H1 (cell line): ENCODE results near the gene SENP2. TPM values are rescaled to one million over a fixed set of nuclear protein-coding genes. Genes with fewer than 3 reads are reported as not detected.

Source experiments
- CTCF ChIA-PET: fragments of 300-600 bp; sonication (Branson Sonifier 250); formaldehyde crosslinking; loops from one replicate; lab custom pipeline; 2021; ENCODE audit not compliant: partially characterized antibody; lab: Charles Lee
- POLR2A ChIA-PET: fragments of 300-600 bp; sonication (Branson Sonifier 250); formaldehyde crosslinking; loops from one replicate; lab custom pipeline; 2021; ENCODE audit warnings: inconsistent platforms; ENCODE audit not compliant: partially characterized antibody; lab: Charles Lee
- DNase-seq, 2 experiments: peaks; one replicate each; pipeline versions ENCODE4 v3.0.0 to v3.0.0-alpha.2; 2010 to 2022; ENCODE audit warnings: low spot score in 2 of 2, low read depth in 1 of 2, mixed read lengths in 1 of 2
- FAIRE-seq: peaks from 2 replicates; lab custom pipeline; 2011; peaks lifted over from hg19 to GRCh38; lab: Jason Lieb, UNC
- H2AFZ ChIP-seq: 2 replicates; pipeline ENCODE4 v1.8.1; 2012; ENCODE audit warnings: low read length, inconsistent platforms
- H2AK5ac ChIP-seq: 2 replicates; pipeline ENCODE4 v1.6.1; 2013; ENCODE audit warnings: low read depth, low read length
- H2BK120ac ChIP-seq: replicated peaks from 2 replicates; pipeline ENCODE3; 2013; ENCODE audit warnings: low read depth, low read length, inconsistent platforms
- H2BK12ac ChIP-seq: 2 replicates; pipeline ENCODE4 v1.6.1; 2013; ENCODE audit warnings: low read depth, low read length
- H2BK15ac ChIP-seq: 2 replicates; pipeline ENCODE4 v1.6.1; 2013; ENCODE audit warnings: low read length
- H2BK20ac ChIP-seq: 2 replicates; pipeline ENCODE4 v1.6.1; 2013; ENCODE audit warnings: low read length
- H2BK5ac ChIP-seq: 2 replicates; pipeline ENCODE4 v1.6.1; 2013; ENCODE audit warnings: low read depth, low read length
- H3K14ac ChIP-seq: 2 replicates; pipeline ENCODE4 v1.6.1; 2013; ENCODE audit warnings: inconsistent platforms; ENCODE audit not compliant: insufficient read length
- H3K18ac ChIP-seq: 2 replicates; pipeline ENCODE4 v1.6.1; 2013; ENCODE audit warnings: low read length; ENCODE audit errors: extremely low read depth
- H3K23ac ChIP-seq: 2 replicates; pipeline ENCODE4 v1.6.1; 2013; ENCODE audit warnings: inconsistent platforms; ENCODE audit not compliant: insufficient read length
- H3K23me2 ChIP-seq: 2 replicates; pipeline ENCODE4 v1.6.1; 2013; ENCODE audit warnings: low read depth, low read length
- H3K27ac ChIP-seq: 2 replicates; pipeline ENCODE4 v1.6.1; 2011; ENCODE audit warnings: low read depth, low read length, inconsistent platforms
- H3K27me3 ChIP-seq, 4 experiments: replicated peaks in 1 of 4; 1 replicate in 1 of 4; 2 replicates in 3 of 4; pipeline versions ENCODE4 v1.6.1 to v1.8.1; 2011 to 2013; ENCODE audit warnings: low read length in 3 of 4, mild to moderate bottlenecking in 3 of 4, inconsistent platforms in 2 of 4, mixed read lengths in 2 of 4, moderate library complexity in 1 of 4; ENCODE audit not compliant: control insufficient read depth in 3 of 4, insufficient read depth in 3 of 4; ENCODE audit errors: extremely low read depth in 1 of 4
- H3K36me3 ChIP-seq, 4 experiments: 2 replicates each; pipeline versions ENCODE4 v1.6.1 to v1.8.1; 2011 to 2013; ENCODE audit warnings: mild to moderate bottlenecking in 4 of 4, low read length in 3 of 4, moderate library complexity in 2 of 4, control low read depth in 1 of 4, inconsistent platforms in 1 of 4; ENCODE audit not compliant: insufficient read depth in 4 of 4, control insufficient read depth in 2 of 4
- H3K4ac ChIP-seq: replicated peaks from 2 replicates; pipeline ENCODE3; 2013; ENCODE audit warnings: low read length, low read depth, mixed read lengths, inconsistent platforms; ENCODE audit not compliant: insufficient read length
- H3K4me1 ChIP-seq, 4 experiments: replicated peaks in 1 of 4; 1 replicate in 1 of 4; 2 replicates in 3 of 4; pipeline versions ENCODE4 v1.6.1 to v1.8.1; 2011 to 2013; ENCODE audit warnings: low read length in 3 of 4, inconsistent platforms in 2 of 4, mixed read lengths in 1 of 4; ENCODE audit not compliant: insufficient read depth in 4 of 4, control insufficient read depth in 3 of 4
- H3K4me2 ChIP-seq, 2 experiments: 2 replicates each; pipeline versions ENCODE4 v1.6.1 to v1.8.1; 2011 to 2013; ENCODE audit warnings: low read depth in 2 of 2, low read length in 2 of 2, control low read depth in 1 of 2, inconsistent platforms in 1 of 2, mild to moderate bottlenecking in 1 of 2; ENCODE audit not compliant: insufficient read depth in 1 of 2
- H3K4me3 ChIP-seq, 4 experiments: fragments of 200-600, 300-600 bp in 1 of 4; sonication (generic), shearing (Covaris generic), sonication (Bioruptor Twin) in 1 of 4; 2 replicates each; pipeline versions ENCODE4 v1.5.1 to v1.8.1; 2011 to 2016; ENCODE audit warnings: low read length in 4 of 4, low read depth in 3 of 4, control low read depth in 2 of 4, inconsistent platforms in 2 of 4, mild to moderate bottlenecking in 2 of 4, mixed read lengths in 1 of 4, moderate library complexity in 1 of 4; ENCODE audit not compliant: insufficient read depth in 2 of 4; ENCODE audit errors: extremely low read depth in 1 of 4
- H3K56ac ChIP-seq: replicated peaks from 2 replicates; pipeline ENCODE3; 2013; ENCODE audit warnings: low read depth, mild to moderate bottlenecking, mixed read lengths, low read length, inconsistent platforms; ENCODE audit not compliant: insufficient read length
- H3K79me1 ChIP-seq: 2 replicates; pipeline ENCODE4 v1.6.1; 2013; ENCODE audit warnings: low read depth, low read length, control low read depth
- H3K79me2 ChIP-seq, 2 experiments: 2 replicates each; pipeline versions ENCODE4 v1.6.1 to v1.8.1; 2012 to 2013; ENCODE audit warnings: low read length in 2 of 2, mild to moderate bottlenecking in 2 of 2, inconsistent platforms in 1 of 2; ENCODE audit not compliant: insufficient read depth in 2 of 2, control insufficient read depth in 1 of 2
- H3K9ac ChIP-seq, 4 experiments: replicated peaks in 1 of 4; 1 replicate in 1 of 4; 2 replicates in 3 of 4; pipeline versions ENCODE4 v1.6.1 to v1.8.1; 2011 to 2013; ENCODE audit warnings: low read depth in 3 of 4, low read length in 3 of 4, control low read depth in 2 of 4, mild to moderate bottlenecking in 2 of 4, moderate library complexity in 2 of 4, inconsistent platforms in 1 of 4; ENCODE audit errors: extremely low read depth in 1 of 4
- H3K9me3 ChIP-seq, 2 experiments: 2 replicates each; pipeline versions ENCODE4 v1.6.1 to v1.8.1; 2012 to 2013; ENCODE audit warnings: mild to moderate bottlenecking in 2 of 2, moderate library complexity in 2 of 2, control low read depth in 1 of 2, inconsistent platforms in 1 of 2, low read depth in 1 of 2, low read length in 1 of 2, mixed read lengths in 1 of 2; ENCODE audit not compliant: insufficient read depth in 2 of 2
- H4K20me1 ChIP-seq, 2 experiments: replicated peaks in 1 of 2; 2 replicates each; pipeline versions ENCODE3 to v1.8.1; 2011 to 2013; ENCODE audit warnings: inconsistent platforms in 2 of 2, low read length in 2 of 2, mild to moderate bottlenecking in 1 of 2; ENCODE audit not compliant: insufficient read depth in 2 of 2, control insufficient read depth in 1 of 2
- H4K5ac ChIP-seq: 2 replicates; pipeline ENCODE4 v1.6.1; 2013; ENCODE audit warnings: low read length, low read depth, mixed read lengths, inconsistent platforms; ENCODE audit not compliant: insufficient read length
- H4K8ac ChIP-seq: 2 replicates; pipeline ENCODE4 v1.8.0; 2013; ENCODE audit warnings: mild to moderate bottlenecking, moderate library complexity, low read length, inconsistent platforms; ENCODE audit not compliant: insufficient read depth; ENCODE audit errors: extremely low read depth
- H4K91ac ChIP-seq: replicated peaks from 2 replicates; pipeline ENCODE3; 2013; ENCODE audit warnings: low read length, mixed read lengths, inconsistent platforms; ENCODE audit not compliant: insufficient read length
- BCL11A ChIP-seq, 2 experiments: IDR thresholded peaks; one replicate each; pipeline ENCODE4 v1.6.1; 2011; ENCODE audit warnings: low read depth in 2 of 2, low read length in 2 of 2, mild to moderate bottlenecking in 2 of 2
- CEBPB ChIP-seq: IDR thresholded peaks from 2 replicates; pipeline ENCODE4 v1.6.1; 2012; ENCODE audit warnings: low read depth, low read length
- EP300 ChIP-seq, 2 experiments: IDR thresholded peaks; 1 replicate in 1 of 2; 2 replicates in 1 of 2; pipeline ENCODE4 v1.6.1; 2011 to 2012; ENCODE audit warnings: low read depth in 2 of 2, low read length in 2 of 2, mild to moderate bottlenecking in 2 of 2, borderline replicate concordance in 1 of 2, inconsistent platforms in 1 of 2, moderate library complexity in 1 of 2
- SP4 ChIP-seq: IDR thresholded peaks from 2 replicates; pipeline ENCODE4 v1.6.1; 2012; ENCODE audit warnings: low read length, inconsistent platforms
- WGBS, 2 experiments: shearing (Covaris generic) in 1 of 2; methylation state at CpG; one replicate each; pipeline versions ENCODE4 v1.1.6 to v1.1.7; 2013 to 2015; ENCODE audit warnings: low lambda C conversion rate in 2 of 2, mixed read lengths in 2 of 2, inconsistent platforms in 1 of 2, low coverage in 1 of 2, missing lambda C conversion rate in 1 of 2; ENCODE audit not compliant: insufficient replicate concordance in 2 of 2, insufficient coverage in 1 of 2, insufficient read length in 1 of 2; ENCODE audit errors: extremely low coverage in 1 of 2, missing lambda C conversion rate in 1 of 2; 5-methylcytosine and 5-hydroxymethylcytosine counted together
- polyA plus RNA-seq, 7 experiments: library from polyadenylated mRNA; depleted of rRNA in 3 of 7; stranded (reverse) in 5 of 7; unstranded in 2 of 7; fragments of >200 nt in 5 of 7; fragments of 200-250 nt in 2 of 7; gene quantifications; 1 replicate in 5 of 7; 2 replicates in 1 of 7; 4 replicates in 1 of 7; pipeline versions ENCODE4 v1.2.1 to v1.2.3, GENCODE V29; 2011 to 2013; ENCODE audit warnings: missing spikeins in 2 of 7, mixed read lengths in 2 of 7
- total RNA-seq: library from RNA; stranded (reverse); fragmentation: NEBNext Ultra II Directional; extraction: Animal tissue kit (Norgen Biotek cat#: 25700); gene quantifications from 2 replicates; pipeline ENCODE4 v1.2.1, GENCODE V29; 2021
- TF ChIP-seq, protein P1 (sequence below), 3 experiments: IDR thresholded peaks; 1 replicate in 2 of 3; 2 replicates in 1 of 3; pipeline versions ENCODE4 v1.5.1 to v1.6.1; 2011; ENCODE audit warnings: low read length in 3 of 3, mild to moderate bottlenecking in 3 of 3, inconsistent platforms in 2 of 3, low read depth in 1 of 3, moderate library complexity in 1 of 3; ENCODE audit not compliant: insufficient read depth in 1 of 3; ENCODE audit errors: control extremely low read depth in 1 of 3

The SENP2 gene
- total and polyA plus RNA-seq, 2 of the 8 experiments (the other 6 are each of a cell fraction or from before 2014, with no cell fraction given): 25.2 to 69.3 TPM

DNA sequence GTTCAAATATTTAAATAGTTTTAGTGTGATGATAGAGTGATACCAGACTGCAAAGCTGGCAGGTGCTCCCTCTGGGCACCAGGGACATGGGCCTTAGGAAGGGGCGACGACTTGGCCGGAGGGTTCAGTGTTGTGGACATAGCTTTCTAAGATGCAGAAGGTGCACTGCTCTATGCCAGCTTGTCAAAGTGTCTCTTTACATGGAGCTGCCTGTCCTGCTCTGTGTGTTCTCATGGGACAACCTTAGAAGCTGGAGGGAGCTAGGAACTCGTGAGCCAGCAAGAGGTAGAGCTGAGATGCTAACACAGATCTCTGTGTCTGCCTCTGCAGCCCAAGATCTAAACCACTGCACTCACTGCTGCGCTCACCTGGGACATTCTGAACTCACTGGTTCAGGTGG, 77.8 kb downstream of the SENP2 start:
- peaks cover 0 to 14% (median 5%) of the 10 kb centered on the region in 4 experiments; a peak in 3 of 8 replicates for H3K36me3 ChIP-seq
- no peak overlapping the region for H2BK15ac ChIP-seq
- no peak overlapping the region for H3K4me2 ChIP-seq
- no peak overlapping the region for H2BK12ac ChIP-seq
- H4K8ac ChIP-seq: no peak overlapping the region
- no peak overlapping the region for H2BK20ac ChIP-seq
- H3K9me3 ChIP-seq: no peaks in the 10 kb centered on the region
- ChIA-PET CTCF (interaction anchor here (0.5 to 1.9 kb wide), 7 partner anchors 14 to 242 kb away, joined by 3 to 7 read pairs (median 3); no protein-coding TSS in a partner anchor), POLR2A (no interaction called here)
- no peaks in the 10 kb centered on the region for H3K23me2 ChIP-seq
- no peak overlapping the region for H3K14ac ChIP-seq
- no peak overlapping the region for H3K4me3 ChIP-seq
- no peak overlapping the region for H3K9ac ChIP-seq
- no peak overlapping the region for H3K23ac ChIP-seq
- no peak overlapping the region for H3K56ac ChIP-seq
- no peak overlapping the region for H3K4ac ChIP-seq
- no peak overlapping the region for H2AFZ ChIP-seq
- 84% methylated on average over 5 of the region's 5 CpGs; no CpG with 5 or more reads in 1 of the 2 experiments for WGBS, 2 experiments
- H3K79me2 ChIP-seq: no peaks in the 10 kb centered on the region
- H3K4me1 ChIP-seq: peaks cover 0 to 3% (median under 1%) of the 10 kb centered on the region in 4 experiments; a peak in 3 of 7 replicates
- no peak overlapping the region for H2BK120ac ChIP-seq
- H3K27ac ChIP-seq: no peak overlapping the region
- FAIRE-seq (no peak), DNase-seq (no peak)
- no peak overlapping the region for H3K18ac ChIP-seq
- peaks cover 0 to 3% of the 10 kb centered on the region in 2 experiments for H4K20me1 ChIP-seq
- no peaks in the 10 kb centered on the region for H3K79me1 ChIP-seq
- H4K5ac ChIP-seq: no peak overlapping the region
- no peak overlapping the region for H2AK5ac ChIP-seq
- no peaks in the 10 kb centered on the region for H3K27me3 ChIP-seq
- H4K91ac ChIP-seq: no peak overlapping the region
- H2BK5ac ChIP-seq: no peak overlapping the region
- TF ChIP-seq CEBPB (no peak), BCL11A (IDR thresholded peaks at IDR 0.05; ENCODE audit: low read depth in 2 of 2, low read length in 2 of 2) (no peak), EP300 (IDR thresholded peaks at IDR 0.05; ENCODE audit: borderline replicate concordance in 1 of 2, low read depth in 2 of 2, low read length in 2 of 2) (no peak), SP4 (no peak)
- TF ChIP-seq, protein P1, sequence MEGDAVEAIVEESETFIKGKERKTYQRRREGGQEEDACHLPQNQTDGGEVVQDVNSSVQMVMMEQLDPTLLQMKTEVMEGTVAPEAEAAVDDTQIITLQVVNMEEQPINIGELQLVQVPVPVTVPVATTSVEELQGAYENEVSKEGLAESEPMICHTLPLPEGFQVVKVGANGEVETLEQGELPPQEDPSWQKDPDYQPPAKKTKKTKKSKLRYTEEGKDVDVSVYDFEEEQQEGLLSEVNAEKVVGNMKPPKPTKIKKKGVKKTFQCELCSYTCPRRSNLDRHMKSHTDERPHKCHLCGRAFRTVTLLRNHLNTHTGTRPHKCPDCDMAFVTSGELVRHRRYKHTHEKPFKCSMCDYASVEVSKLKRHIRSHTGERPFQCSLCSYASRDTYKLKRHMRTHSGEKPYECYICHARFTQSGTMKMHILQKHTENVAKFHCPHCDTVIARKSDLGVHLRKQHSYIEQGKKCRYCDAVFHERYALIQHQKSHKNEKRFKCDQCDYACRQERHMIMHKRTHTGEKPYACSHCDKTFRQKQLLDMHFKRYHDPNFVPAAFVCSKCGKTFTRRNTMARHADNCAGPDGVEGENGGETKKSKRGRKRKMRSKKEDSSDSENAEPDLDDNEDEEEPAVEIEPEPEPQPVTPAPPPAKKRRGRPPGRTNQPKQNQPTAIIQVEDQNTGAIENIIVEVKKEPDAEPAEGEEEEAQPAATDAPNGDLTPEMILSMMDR (IDR thresholded peaks at IDR 0.05; ENCODE audit: control extremely low read depth in 1 of 3, insufficient read depth in 1 of 3, low read depth in 1 of 3, low read length in 3 of 3): no peak
